ENCODE measurements around the gene PHACTR3. TPM values are rescaled to one million over a fixed set of nuclear protein-coding genes. Genes with fewer than 3 reads are reported as not detected.

PHACTR3 gene
- total RNA-seq, 3 donors from 2014 or later, result 0.41 to 3.4 (median 1.1) TPM

GRCh38 chr20:59836767-59837166 lies 232.4 kb downstream of the PHACTR3 start:
- Histone ChIP-seq H3K4me3 (no peak overlapping the region), H3K9me3 (no peaks in the 10 kb centered on the region), H3K36me3 (ENCODE audit: low read depth) (no peaks in the 10 kb centered on the region), H3K4me1 (ENCODE audit: low read depth) (peaks cover 12% of the 10 kb centered on the region)
- TF ChIP-seq, protein P1, sequence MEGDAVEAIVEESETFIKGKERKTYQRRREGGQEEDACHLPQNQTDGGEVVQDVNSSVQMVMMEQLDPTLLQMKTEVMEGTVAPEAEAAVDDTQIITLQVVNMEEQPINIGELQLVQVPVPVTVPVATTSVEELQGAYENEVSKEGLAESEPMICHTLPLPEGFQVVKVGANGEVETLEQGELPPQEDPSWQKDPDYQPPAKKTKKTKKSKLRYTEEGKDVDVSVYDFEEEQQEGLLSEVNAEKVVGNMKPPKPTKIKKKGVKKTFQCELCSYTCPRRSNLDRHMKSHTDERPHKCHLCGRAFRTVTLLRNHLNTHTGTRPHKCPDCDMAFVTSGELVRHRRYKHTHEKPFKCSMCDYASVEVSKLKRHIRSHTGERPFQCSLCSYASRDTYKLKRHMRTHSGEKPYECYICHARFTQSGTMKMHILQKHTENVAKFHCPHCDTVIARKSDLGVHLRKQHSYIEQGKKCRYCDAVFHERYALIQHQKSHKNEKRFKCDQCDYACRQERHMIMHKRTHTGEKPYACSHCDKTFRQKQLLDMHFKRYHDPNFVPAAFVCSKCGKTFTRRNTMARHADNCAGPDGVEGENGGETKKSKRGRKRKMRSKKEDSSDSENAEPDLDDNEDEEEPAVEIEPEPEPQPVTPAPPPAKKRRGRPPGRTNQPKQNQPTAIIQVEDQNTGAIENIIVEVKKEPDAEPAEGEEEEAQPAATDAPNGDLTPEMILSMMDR (IDR thresholded peaks at IDR 0.05), result no peak
- intact Hi-C loops (cut with DNase I, micrococcal nuclease), result no loop called here
- peak; percentile 60 for ATAC-seq
- DNase-seq, result peak in 1 of 3 donors; percentile 36

DNA sequence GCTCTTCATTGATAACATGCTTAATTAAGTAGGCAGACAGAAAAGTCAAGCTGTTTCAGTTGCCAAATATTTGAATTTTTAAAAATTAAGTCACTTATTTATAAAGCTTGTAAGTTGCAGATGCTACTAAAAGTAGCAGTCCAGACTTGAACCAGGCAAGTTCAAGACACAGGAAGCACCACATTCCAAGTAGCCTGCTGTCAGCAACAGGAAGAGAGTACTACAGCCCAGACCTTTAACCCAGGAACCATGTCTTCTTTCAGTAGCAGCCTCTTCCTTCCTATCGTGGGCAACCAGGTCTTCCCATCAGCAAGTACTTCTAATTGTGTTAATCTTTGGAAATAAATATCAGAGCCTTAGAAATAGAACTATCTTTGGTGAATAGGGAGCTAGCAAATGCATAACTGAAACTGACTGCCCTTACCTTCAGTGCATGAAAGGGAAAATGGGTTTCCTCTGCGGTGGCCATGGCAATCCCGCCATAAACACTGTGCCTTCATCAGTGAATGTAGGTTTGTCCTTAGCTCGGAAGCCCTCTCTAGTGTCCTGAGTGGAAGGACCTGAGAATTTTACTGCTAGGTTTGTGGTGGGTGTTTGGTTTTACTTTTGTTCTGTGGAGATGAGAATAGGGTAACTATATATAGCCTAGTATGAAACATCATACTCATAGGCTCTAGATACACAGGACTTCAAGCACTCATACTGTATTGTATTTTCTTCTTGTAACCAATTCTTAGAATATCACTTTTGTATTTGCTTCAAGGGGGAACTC lies 233.5 kb downstream of the PHACTR3 start:
- ATAC-seq, result peak; percentile 37
- no peaks in the 10 kb centered on the region for H3K9me3 ChIP-seq
- H3K36me3 ChIP-seq (ENCODE audit: low read depth), result no peaks in the 10 kb centered on the region
- DNase-seq, result no peak
- H3K4me1 ChIP-seq (ENCODE audit: low read depth), result peaks cover 12% of the 10 kb centered on the region
- intact Hi-C loops (cut with DNase I, micrococcal nuclease), result no loop called here
- H3K4me3 ChIP-seq, result no peak overlapping the region
- TF ChIP-seq, protein P1 (IDR thresholded peaks at IDR 0.05), result no peak

- no peaks in the 10 kb centered on the region for H3K9me3 ChIP-seq
- H3K36me3 ChIP-seq (ENCODE audit: low read depth), result no peaks in the 10 kb centered on the region
- H3K4me1 ChIP-seq (ENCODE audit: low read depth), result peaks cover 12% of the 10 kb centered on the region
- ATAC-seq (no peak), DNase-seq (no peak)
- intact Hi-C loops (cut with DNase I, micrococcal nuclease), result no loop called here
- TF ChIP-seq, protein P1 (IDR thresholded peaks at IDR 0.05), result no peak
- no peak overlapping the region for H3K4me3 ChIP-seq
These were observed 235.1 kb downstream of the PHACTR3 start for GRCh38 chr20:59839400-59839799.

DNA sequence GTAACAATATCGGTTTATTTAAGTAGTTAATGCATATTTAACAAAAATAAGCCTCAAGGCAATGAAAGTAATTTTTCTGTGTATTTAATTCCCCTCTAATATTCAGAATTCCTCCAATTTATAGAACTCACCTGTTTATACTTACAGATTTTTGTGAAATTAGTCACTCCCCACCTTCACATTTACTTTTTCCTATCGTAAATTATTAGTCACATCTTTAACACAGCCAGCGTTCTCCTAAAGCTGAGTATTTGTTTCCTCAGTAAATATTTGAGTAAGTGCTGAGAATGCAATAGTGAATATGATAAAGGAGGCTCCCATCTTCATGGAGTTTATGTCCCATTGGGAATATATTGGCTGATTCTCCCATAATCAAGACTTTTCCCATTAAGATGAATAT lies 241.1 kb downstream of the PHACTR3 start:
- DNase-seq (no peak), ATAC-seq (no peak)
- TF ChIP-seq, protein P1 (IDR thresholded peaks at IDR 0.05), result no peak
- no peaks in the 10 kb centered on the region for H3K9me3 ChIP-seq
- intact Hi-C loops (cut with DNase I, micrococcal nuclease), result no loop called here
- H3K4me1 ChIP-seq (ENCODE audit: low read depth), result no peaks in the 10 kb centered on the region
- no peak overlapping the region for H3K4me3 ChIP-seq
- H3K36me3 ChIP-seq (ENCODE audit: low read depth), result no peaks in the 10 kb centered on the region

- no peaks in the 10 kb centered on the region for H3K36me3 ChIP-seq (ENCODE audit: low read depth)
- TF ChIP-seq, protein P1 (IDR thresholded peaks at IDR 0.05), result no peak
- H3K9me3 ChIP-seq, result no peaks in the 10 kb centered on the region
- DNase-seq (no peak), ATAC-seq (peak; percentile 82)
- no peak overlapping the region for H3K4me3 ChIP-seq
- intact Hi-C loops (cut with DNase I, micrococcal nuclease), result no loop called here
- H3K4me1 ChIP-seq (ENCODE audit: low read depth), result no peaks in the 10 kb centered on the region
These were observed 243.8 kb downstream of the PHACTR3 start for GRCh38 chr20:59848182-59848581.
